DMS 273 (cell line): ENCODE measurements around the gene GLIPR1.
"Not testable (repeated sequence)": the region's sequence is repeated elsewhere in the genome, so short reads cannot be mapped to it uniquely, and the experiment has no call there.

Experiments used
- DNase-seq: peaks from one replicate; lab custom pipeline; 2025; ENCODE audit not compliant: unreplicated experiment; lab: John Stamatoyannopoulos, UW

GLIPR1 gene

DNA sequence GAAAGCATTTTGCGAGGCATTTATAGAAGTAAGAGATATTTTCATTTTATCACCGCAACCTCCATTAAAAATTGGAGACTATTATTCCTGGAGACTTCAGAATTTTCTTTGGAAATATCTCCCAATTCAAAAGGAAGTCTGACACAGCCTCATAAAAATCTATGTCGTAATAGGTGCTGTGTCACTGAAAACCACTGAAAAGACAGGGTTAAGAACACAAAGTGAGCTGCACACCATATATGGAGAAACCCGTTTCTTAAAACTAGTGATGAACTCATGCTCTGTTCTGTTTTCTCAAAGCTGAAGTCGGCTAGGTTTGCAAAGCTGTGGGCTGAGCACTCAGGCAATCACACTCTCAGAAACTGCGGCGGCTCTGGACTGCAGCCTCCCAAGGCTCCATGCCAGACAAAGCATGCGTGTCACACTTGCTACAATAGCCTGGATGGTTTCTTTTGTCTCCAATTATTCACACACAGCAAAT is at the start of gene GLIPR1:
Gene GLIPR1, plus strand, starts transcription at position 287 of the 481 bp plus-strand sequence. Its CDS starts 126 bp downstream, at position 413.
- no peak for DNase-seq

- DNase-seq: no peak
These were observed 47.6 kb upstream of the GLIPR1 start for GRCh38 chr12:75432924-75433323.

GRCh38 chr12:75437564-75437963 is 43.0 kb upstream of the GLIPR1 start:
- DNase-seq: no peak

GRCh38 chr12:75438059-75438754 is 42.3 kb upstream of the GLIPR1 start:
- no peak for DNase-seq

DNA sequence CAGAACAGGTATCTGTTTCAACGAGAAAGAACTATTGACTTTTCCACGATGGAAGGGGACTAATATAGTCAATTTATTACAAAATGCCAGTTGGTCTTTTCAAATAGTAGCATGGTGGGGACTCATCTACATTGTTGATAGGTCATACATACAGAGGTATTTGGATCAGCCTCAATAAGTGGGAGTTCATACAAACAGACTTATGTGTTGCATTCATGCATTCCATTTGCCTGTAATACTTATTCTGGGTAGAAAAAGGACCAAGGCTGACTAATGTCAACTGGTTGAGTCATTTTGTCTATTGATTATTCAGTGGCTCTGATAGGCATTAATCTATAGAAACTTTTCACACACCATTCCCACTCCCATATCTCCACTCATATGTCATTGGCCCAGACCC is 41.5 kb upstream of the GLIPR1 start:
- no peak for DNase-seq

DNA sequence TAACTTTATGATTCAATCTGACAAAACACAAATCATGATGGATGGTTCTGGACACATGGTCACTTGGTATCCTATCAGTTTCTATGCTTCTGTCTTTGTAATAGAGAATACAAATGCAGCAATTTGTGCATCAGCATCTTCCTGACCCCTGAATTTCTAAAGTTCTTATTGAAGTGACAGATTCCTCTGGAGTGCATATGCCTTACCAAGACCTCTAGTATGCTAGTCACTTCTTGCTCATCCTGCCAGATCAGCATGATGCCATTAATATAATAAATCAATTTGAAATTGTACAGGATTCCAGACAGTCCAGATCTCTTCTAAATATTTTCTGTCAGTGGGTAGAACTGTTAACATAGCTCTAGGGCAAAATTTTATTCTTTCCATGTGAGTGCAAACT is 40.6 kb upstream of the GLIPR1 start:
- no peak for DNase-seq

- not testable (repeated sequence) for DNase-seq
These were observed 38.7 kb upstream of the GLIPR1 start for GRCh38 chr12:75441687-75442449.

- DNase-seq: not testable (repeated sequence)
These were observed 38.1 kb upstream of the GLIPR1 start for GRCh38 chr12:75442454-75442853.

DNA sequence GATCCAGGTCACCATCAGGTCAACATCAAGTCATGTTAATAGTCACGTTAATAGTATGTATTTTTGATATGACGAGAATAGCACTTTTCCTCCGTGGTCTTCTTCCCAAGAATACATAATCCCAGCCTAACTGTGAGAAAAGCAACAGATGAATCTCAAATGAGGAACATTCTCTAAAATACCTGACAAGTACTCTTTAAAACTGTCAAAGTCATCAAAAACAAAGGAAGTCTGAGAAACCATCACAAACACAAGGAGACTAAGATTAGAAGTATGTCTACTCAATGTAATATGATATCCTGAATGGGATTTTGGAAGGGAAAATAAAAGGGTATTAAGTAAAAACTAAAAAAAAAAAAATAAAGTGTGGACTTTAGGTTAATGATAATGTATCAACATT is 36.8 kb upstream of the GLIPR1 start:
- DNase-seq: no peak

GRCh38 chr12:75444429-75445136 is 36.0 kb upstream of the GLIPR1 start:
- no peak for DNase-seq

DNA sequence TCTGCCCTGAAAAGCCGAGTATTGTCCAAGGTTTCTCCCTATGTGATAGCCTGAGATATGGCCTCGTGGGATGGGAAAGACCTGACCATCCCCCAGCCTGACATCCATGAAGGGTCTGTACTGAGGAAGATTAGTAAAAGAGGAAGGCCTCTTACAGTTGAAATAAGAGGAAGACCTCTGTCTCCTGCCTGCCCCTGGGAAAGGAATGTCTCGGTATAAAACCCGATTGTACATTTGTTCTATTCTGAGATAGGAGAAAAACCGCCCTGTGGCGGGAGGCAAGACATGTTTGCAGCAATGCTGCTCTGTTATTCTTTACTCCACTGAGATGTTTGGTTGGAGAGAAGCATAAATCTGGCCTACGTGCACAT is 35.4 kb upstream of the GLIPR1 start:
- not testable (repeated sequence) for DNase-seq

DNA sequence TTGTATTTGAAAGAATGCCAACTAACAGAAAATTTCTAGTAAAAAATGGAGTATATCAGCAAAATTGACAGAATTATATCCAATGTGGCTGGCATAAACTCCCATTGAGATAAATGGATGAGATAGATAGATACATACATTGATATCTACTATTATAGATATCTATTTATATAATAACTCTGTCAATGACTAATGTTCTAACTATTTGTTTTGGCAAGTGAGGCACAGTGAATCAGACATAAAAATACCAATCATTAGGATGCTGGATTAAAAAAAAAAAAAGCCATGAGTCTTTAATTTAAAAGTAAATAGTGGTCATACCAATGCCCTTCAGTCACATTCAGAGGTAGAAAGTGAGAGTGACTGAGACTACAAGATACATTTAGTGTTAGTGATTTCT is 33.7 kb upstream of the GLIPR1 start:
- no peak for DNase-seq

- DNase-seq: no peak
These were observed 32.7 kb upstream of the GLIPR1 start for GRCh38 chr12:75447691-75448393.

GRCh38 chr12:75452675-75453330 is 27.8 kb upstream of the GLIPR1 start:
- DNase-seq: no peak

- DNase-seq: no peak
These were observed 24.7 kb upstream of the GLIPR1 start for GRCh38 chr12:75455839-75456238.

DNA sequence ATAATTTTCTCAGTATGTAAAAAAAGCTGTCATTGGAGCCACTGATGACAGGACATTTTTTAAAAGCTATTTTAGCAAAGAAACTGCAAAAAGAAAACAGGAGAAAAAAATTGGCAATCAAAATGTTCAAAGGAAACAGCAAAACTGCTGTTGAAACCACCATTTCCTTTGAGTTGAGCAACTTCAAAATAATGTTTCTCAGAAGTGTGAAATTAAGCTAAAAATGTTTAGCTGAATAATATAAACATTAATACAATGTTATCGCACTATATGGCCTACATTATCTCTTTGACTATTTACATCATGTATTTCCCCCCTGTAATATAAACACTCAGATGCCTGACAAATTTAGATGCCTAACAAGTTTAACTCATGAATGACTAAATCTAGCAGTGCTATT is 23.4 kb upstream of the GLIPR1 start:
- no peak for DNase-seq

DNA sequence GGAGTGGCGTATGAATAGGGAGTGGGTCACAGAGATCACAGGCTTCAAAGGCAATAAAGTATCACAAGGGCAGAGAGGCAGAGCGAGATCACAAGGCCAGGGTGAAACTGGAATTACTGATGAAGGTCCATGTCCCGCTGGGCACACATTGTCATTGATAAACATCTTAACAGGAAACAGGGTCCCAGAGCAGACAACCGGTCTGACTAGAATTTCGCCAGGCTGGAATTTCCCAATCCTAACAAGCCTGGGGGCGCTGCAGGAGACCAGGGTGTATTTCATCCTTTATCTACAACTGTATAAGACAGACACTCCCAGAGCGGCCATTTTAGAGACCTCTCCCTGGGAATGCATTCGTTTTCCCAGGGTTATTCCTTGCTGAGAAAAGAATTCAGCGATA is 22.7 kb upstream of the GLIPR1 start:
- not testable (repeated sequence) for DNase-seq

- no peak for DNase-seq
These were observed 20.8 kb upstream of the GLIPR1 start for GRCh38 chr12:75459755-75460154.

DNA sequence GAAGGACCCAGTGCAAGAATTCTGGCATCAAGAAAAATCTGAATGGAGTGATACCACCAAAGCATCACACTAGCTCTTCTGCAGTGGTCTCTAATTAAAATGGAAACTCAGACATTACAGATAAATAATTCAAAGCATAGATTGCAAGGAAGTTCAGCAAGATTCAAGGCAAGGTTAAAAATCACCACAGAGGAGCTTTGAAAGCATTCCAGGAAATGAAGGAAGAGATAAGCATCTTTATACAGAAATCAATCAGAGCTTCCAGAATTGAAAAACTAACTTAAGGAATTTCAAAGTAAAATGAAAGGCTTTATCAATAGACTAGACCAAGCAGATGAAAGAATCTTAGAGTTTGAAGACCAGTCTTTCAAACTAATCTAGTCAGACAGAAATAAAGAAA is 20.4 kb upstream of the GLIPR1 start:
- no peak for DNase-seq
